Inflammatory macrophage (primary cell): Measurements from ENCODE around the gene PRIMA1.

Experiments
- DNase-seq, 2 donors: peaks; one replicate each; pipeline ENCODE4 v3.0.0-alpha.2; 2020 to 2022

The PRIMA1 gene

GRCh38 chr14:93674343-93674742, 113.9 kb downstream of the PRIMA1 start:
- DNase-seq, result no peak

- no peak for DNase-seq
These were observed 118.7 kb downstream of the PRIMA1 start for GRCh38 chr14:93669632-93670031.
